SK-N-SH treated with all-trans-retinoic acid at 6 μM for 48 hours (cell line): ENCODE measurements around the gene SAP25.

Source experiments
- CREB5 ChIP-seq: fragments of 250-450 bp; sonication (Bioruptor Pico); IDR thresholded peaks from 2 replicates; pipeline ENCODE4 v1.5.1; 2020; ENCODE audit warnings: low read depth, mild to moderate bottlenecking, moderate library complexity
- GLIS3 ChIP-seq: fragments of 250-450 bp; sonication (Bioruptor Pico); IDR thresholded peaks from 2 replicates; pipeline ENCODE4 v1.5.0; 2020; ENCODE audit warnings: mild to moderate bottlenecking, moderate library complexity
- ISL1 ChIP-seq: fragments of 250-450 bp; sonication (Bioruptor Pico); IDR thresholded peaks from 2 replicates; pipeline ENCODE4 v2.1.2; 2022; ENCODE audit warnings: mild to moderate bottlenecking, moderate library complexity
- PATZ1 ChIP-seq: fragments of 250-450 bp; sonication (Bioruptor Pico); IDR thresholded peaks from 2 replicates; pipeline ENCODE4 v1.8.0; 2020; ENCODE audit warnings: mild to moderate bottlenecking, moderate library complexity, borderline replicate concordance
- RARB ChIP-seq: fragments of 250-450 bp; sonication (Bioruptor Pico); IDR thresholded peaks from 2 replicates; pipeline ENCODE4 v1.8.0; 2021; ENCODE audit warnings: mild to moderate bottlenecking, moderate library complexity
- ZNF8 ChIP-seq: fragments of 450-650 bp; formaldehyde crosslinking; IDR thresholded peaks from 2 replicates; pipeline ENCODE4 v1.5.0; 2020; ENCODE audit warnings: mild to moderate bottlenecking, moderate library complexity
- TF ChIP-seq, protein P1 (sequence below): fragments of 250-450 bp; sonication (Bioruptor Pico); IDR thresholded peaks from 2 replicates; pipeline ENCODE4 v1.8.0; 2021; ENCODE audit warnings: low read depth, mild to moderate bottlenecking, moderate library complexity, borderline replicate concordance

DNA sequence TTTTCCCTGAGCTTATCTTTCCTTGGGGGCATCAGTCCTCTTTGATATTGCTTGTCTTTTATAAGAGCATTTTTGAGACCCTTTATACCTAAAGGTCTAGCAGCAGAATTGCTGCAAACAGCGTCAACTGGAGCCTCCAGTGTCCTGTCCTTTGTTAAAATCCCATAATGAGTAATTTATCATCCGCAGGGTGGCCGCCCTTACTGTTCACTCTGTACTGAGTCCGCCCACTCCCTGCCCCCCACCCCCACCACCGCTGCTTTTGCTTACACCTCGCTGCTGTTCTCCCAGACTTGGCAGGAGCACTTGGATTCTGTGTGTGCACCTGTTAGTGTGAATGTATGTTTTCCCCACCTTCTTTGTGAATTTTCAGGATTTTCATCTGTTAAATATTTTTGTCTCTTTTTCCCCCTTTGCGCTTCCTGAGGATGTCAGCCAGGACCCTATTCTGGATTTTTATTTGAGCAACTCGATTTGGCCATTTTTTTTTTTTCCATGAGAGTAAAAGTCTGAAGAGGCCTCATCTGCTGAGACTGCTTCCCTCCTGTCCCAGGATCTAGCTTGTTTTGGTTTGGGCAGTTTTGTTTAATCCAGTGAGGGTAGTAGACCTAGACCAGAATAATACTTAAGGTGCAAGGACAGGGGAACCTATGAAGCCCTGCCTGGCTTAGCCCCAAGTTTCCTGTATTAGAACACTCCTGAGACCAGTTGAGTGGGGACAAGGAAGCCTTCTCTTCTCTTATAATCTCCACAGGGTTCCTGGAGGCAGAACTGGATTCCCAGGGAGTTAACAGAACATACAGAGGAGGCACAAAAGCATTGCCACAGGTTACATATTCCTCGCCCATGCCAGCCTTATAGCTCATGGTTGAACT, 26.5 kb downstream of the SAP25 start:
- TF ChIP-seq ZNF8 (CRISPR knock-in tag) (no peak), CREB5 (CRISPR knock-in tag) (no peak), RARB (CRISPR knock-in tag) (no peak), GLIS3 (CRISPR knock-in tag) (no peak), ISL1 (CRISPR knock-in tag) (no peak), PATZ1 (no peak)
- TF ChIP-seq, protein P1, sequence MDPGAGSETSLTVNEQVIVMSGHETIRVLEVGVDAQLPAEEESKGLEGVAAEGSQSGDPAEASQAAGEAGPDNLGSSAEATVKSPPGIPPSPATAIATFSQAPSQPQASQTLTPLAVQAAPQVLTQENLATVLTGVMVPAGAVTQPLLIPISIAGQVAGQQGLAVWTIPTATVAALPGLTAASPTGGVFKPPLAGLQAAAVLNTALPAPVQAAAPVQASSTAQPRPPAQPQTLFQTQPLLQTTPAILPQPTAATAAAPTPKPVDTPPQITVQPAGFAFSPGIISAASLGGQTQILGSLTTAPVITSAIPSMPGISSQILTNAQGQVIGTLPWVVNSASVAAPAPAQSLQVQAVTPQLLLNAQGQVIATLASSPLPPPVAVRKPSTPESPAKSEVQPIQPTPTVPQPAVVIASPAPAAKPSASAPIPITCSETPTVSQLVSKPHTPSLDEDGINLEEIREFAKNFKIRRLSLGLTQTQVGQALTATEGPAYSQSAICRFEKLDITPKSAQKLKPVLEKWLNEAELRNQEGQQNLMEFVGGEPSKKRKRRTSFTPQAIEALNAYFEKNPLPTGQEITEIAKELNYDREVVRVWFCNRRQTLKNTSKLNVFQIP (CRISPR knock-in tag): no peak
